Thoracic aorta (tissue), 2 donors: Measurements from ENCODE around the gene TAMALIN. TPM values are rescaled to one million over a fixed set of nuclear protein-coding genes. Genes with fewer than 3 reads are reported as not detected.

Experiments
- ATAC-seq: fragments of 150-250 bp; one replicate; pipeline ENCODE4 v1.8.0; 2017; ENCODE audit warnings: low read depth; ENCODE audit not compliant: insufficient number of reproducible peaks, low FRiP score
- DNase-seq: peaks from one replicate; pipeline ENCODE4 v3.0.0-alpha.2; 2020; ENCODE audit warnings: low spot score
- H3K27ac ChIP-seq, 2 donors: fragments of 200-600 bp; sonication (generic); 1 replicate in 1 of 2; 2 replicates in 1 of 2; pipeline ENCODE4 v1.5.1; 2016; ENCODE audit warnings: mild to moderate bottlenecking in 2 of 2, moderate library complexity in 2 of 2
- H3K27me3 ChIP-seq: fragments of 200-600 bp; sonication (generic); replicated peaks from 2 replicates; pipeline ENCODE4 v1.6.0; 2016; ENCODE audit warnings: mild to moderate bottlenecking; ENCODE audit not compliant: insufficient read depth
- H3K36me3 ChIP-seq: fragments of 200-600 bp; sonication (generic); one replicate; pipeline ENCODE4 v1.5.1; 2016
- H3K4me1 ChIP-seq, 2 donors: fragments of 200-600 bp; sonication (generic); 1 replicate in 1 of 2; 2 replicates in 1 of 2; pipeline versions ENCODE4 v1.5.1 to v1.6.0; 2016; ENCODE audit warnings: low read depth in 2 of 2, mild to moderate bottlenecking in 1 of 2; ENCODE audit not compliant: control insufficient read depth in 1 of 2
- H3K4me3 ChIP-seq: fragments of 200-600 bp; sonication (generic); 2 replicates; pipeline ENCODE4 v1.5.1; 2016; ENCODE audit warnings: mild to moderate bottlenecking
- H3K9me3 ChIP-seq: fragments of 200-600 bp; sonication (generic); 2 replicates; pipeline ENCODE4 v1.5.1; 2016
- CTCF ChIP-seq: fragments of 200-600 bp; sonication (generic); IDR thresholded peaks from one replicate; pipeline ENCODE4 v1.5.1; 2019; ENCODE audit warnings: antibody characterized with exemption
- total RNA-seq, 2 donors: library from RNA; depleted of rRNA; stranded (reverse); fragments of >200 nt; gene quantifications; one replicate each; pipeline versions ENCODE4 v1.1.0 to v1.2.3, GENCODE V29; 2016

The TAMALIN gene
- total RNA-seq, 2 donors from 2014 or later: 17.0 to 21.9 TPM

GRCh38 chr12:52041035-52041434 lies 34.3 kb downstream of the TAMALIN start:
- H3K9me3 ChIP-seq: no peaks in the 10 kb centered on the region
- TF ChIP-seq CTCF: no peak
- peak overlapping the region; percentile 96 to 100 for H3K27ac ChIP-seq
- DNase-seq (no peak), ATAC-seq (no peak)
- H3K4me1 ChIP-seq: peaks cover 55 to 72% of the 10 kb centered on the region in 2 donors
- H3K27me3 ChIP-seq: no peaks in the 10 kb centered on the region
- H3K4me3 ChIP-seq: no peak overlapping the region
- H3K36me3 ChIP-seq: no peaks in the 10 kb centered on the region

- DNase-seq (no peak), ATAC-seq (no peak)
- Histone ChIP-seq H3K27ac (peak overlapping the region; percentile 96 to 100), H3K4me1 (peaks cover 52 to 71% of the 10 kb centered on the region in 2 donors), H3K9me3 (no peaks in the 10 kb centered on the region), H3K36me3 (no peaks in the 10 kb centered on the region), H3K27me3 (no peaks in the 10 kb centered on the region), H3K4me3 (no peak overlapping the region)
- TF ChIP-seq CTCF: no peak
Measured at GRCh38 chr12:52041695-52042123, 35.0 kb downstream of the TAMALIN start.

GRCh38 chr12:52042706-52043385 lies 36.1 kb downstream of the TAMALIN start:
- ATAC-seq (no peak), DNase-seq (no peak)
- Histone ChIP-seq H3K9me3 (no peaks in the 10 kb centered on the region), H3K4me1 (peaks cover 51 to 71% of the 10 kb centered on the region in 2 donors), H3K36me3 (no peaks in the 10 kb centered on the region), H3K27me3 (no peaks in the 10 kb centered on the region), H3K4me3 (peak overlapping the region; percentile 68), H3K27ac (peak overlapping the region; percentile 96 to 100)
- no peak for TF ChIP-seq CTCF

GRCh38 chr12:52043386-52044212 lies 36.9 kb downstream of the TAMALIN start:
- no peaks in the 10 kb centered on the region for H3K9me3 ChIP-seq
- peak; percentile 58 for DNase-seq
- H3K4me1 ChIP-seq: peaks cover 49 to 64% of the 10 kb centered on the region in 2 donors
- H3K27ac ChIP-seq: peak overlapping the region; percentile 96 to 100
- peak; percentile 63 for ATAC-seq
- H3K27me3 ChIP-seq: no peaks in the 10 kb centered on the region
- H3K4me3 ChIP-seq: peak overlapping the region; percentile 68
- no peak for TF ChIP-seq CTCF
- H3K36me3 ChIP-seq: no peaks in the 10 kb centered on the region

GRCh38 chr12:52044292-52044983 lies 37.7 kb downstream of the TAMALIN start:
- peak; percentile 58 for ATAC-seq
- H3K4me1 ChIP-seq: peaks cover 43 to 59% of the 10 kb centered on the region in 2 donors
- H3K4me3 ChIP-seq: peak overlapping the region; percentile 68
- no peak for TF ChIP-seq CTCF
- no peak for DNase-seq
- H3K9me3 ChIP-seq: no peaks in the 10 kb centered on the region
- peak overlapping the region; percentile 96 to 100 for H3K27ac ChIP-seq
- H3K27me3 ChIP-seq: no peaks in the 10 kb centered on the region
- no peaks in the 10 kb centered on the region for H3K36me3 ChIP-seq
